Central memory CD8-positive, alpha-beta T cell (primary cell): ENCODE results near the gene ALDH1L1.

Source experiments
- ATAC-seq: fragments of 150-1000 bp; cut with Tn5 transposase; replicated peaks from 2 replicates; pipeline ENCODE4 v1.10.0; 2022; ENCODE audit warnings: mild to moderate bottlenecking, moderate FRiP score, moderate number of reproducible peaks; ENCODE audit not compliant: poor library complexity, severe bottlenecking; ENCODE audit errors: extremely low read depth
- DNase-seq, 2 donors: peaks; one replicate each; pipeline ENCODE4 v3.0.0; 2021; ENCODE audit warnings: low spot score in 2 of 2
- H3K27ac Mint-ChIP-seq: one replicate; pipeline ENCODE4 v1.8.0; 2022; ENCODE audit warnings: low read depth, mild to moderate bottlenecking, moderate library complexity, mixed read lengths
- H3K27me3 Mint-ChIP-seq: one replicate; pipeline ENCODE4 v1.8.0; 2022; ENCODE audit warnings: mixed read lengths
- H3K36me3 Mint-ChIP-seq: one replicate; pipeline ENCODE4 v1.8.0; 2022; ENCODE audit warnings: mild to moderate bottlenecking, moderate library complexity, mixed read lengths; ENCODE audit not compliant: insufficient read depth
- H3K4me1 Mint-ChIP-seq: one replicate; pipeline ENCODE4 v1.8.0; 2022; ENCODE audit warnings: mixed read lengths
- H3K4me3 Mint-ChIP-seq: one replicate; pipeline ENCODE4 v1.8.0; 2022; ENCODE audit warnings: mild to moderate bottlenecking, moderate library complexity, mixed read lengths
- H3K9me3 Mint-ChIP-seq: one replicate; pipeline ENCODE4 v1.8.0; 2022; ENCODE audit warnings: mixed read lengths

The ALDH1L1 gene

DNA sequence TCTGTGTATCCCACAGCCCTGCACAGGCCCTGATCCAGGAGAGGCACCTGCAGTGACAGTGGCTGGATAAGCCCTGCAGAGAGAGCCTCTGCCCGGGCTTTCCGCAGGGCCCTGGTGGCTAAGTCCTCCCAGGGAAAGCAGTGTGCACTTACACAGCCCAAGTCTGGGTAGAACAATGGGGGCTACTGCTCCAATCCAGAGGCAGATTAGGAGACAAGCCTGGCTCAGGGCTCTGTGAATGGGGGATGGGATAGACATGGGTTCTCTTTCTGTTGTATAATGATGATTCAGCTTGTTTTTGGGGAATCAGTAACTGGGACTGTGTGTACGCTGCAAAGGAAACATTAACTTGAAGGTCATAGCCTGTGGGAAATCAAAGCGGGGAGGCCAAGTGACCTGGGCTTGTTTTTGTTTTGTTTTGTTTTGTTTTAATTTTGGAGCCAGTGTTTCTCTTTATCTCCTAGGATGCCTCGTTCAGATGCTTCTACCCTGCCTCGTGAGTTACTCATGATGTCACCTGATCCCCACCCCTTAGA, 4.1 kb upstream of the ALDH1L1 start:
- Mint-ChIP-seq H3K27me3 (peaks cover 73% of the 10 kb centered on the region), H3K27ac (no peak overlapping the region), H3K9me3 (no peaks in the 10 kb centered on the region), H3K4me3 (no peak overlapping the region), H3K4me1 (no peaks in the 10 kb centered on the region), H3K36me3 (peaks cover 2% of the 10 kb centered on the region)
- ATAC-seq (no peak), DNase-seq (no peak)

DNA sequence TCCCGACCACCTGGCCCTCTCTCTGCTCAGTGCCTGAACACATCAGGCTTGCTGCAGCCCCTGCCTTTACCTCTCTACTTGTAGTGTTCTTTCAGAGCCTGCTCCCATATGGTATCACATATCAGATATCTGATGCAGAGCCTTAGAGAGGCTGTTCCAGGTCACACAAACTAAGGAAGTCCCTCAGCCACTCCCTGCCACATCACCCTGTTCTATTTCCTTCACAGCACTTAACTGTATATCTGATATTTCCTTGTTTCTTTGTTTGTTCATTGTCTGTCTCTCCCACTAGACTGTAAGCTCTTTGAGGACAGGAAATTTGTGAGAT, 976 bp upstream of the ALDH1L1 start:
- H3K27me3 Mint-ChIP-seq = peaks cover 76% of the 10 kb centered on the region

DNA sequence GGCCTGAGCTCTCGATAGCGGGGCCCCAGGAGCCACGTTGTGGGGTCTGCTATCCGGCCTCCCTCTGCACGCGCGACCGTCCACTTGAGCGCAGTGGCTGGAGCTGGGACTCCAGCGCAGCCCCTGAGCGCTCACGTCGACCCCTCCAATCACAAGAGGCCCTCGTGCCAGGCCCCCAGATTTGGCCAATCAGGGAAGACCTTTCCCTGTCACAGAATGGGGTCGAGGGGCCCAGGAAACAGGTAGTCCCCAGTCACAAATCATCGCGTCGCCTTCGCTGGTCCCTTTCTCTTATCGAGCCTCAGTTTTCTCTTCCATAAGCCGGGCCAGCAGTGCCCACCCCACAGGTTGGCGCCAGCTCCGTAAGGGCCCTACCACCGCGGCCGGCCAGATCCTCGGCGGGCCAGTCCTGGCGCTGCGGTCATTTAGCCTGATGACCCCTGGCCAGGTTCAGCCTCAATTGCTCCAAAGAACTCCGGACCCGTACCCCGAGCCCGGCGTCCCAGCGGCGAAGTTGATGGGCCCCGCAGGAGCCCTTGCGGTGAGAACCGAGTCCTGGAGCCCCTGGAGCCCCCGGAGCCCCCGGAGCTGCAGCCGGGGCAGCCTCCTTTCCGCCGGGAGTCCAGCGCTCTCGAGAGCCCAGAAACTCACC, 435 bp downstream of the ALDH1L1 start:
- ATAC-seq (no peak), DNase-seq (no peak)
- peaks cover 2% of the 10 kb centered on the region for H3K36me3 Mint-ChIP-seq
- peaks cover 66% of the 10 kb centered on the region for H3K27me3 Mint-ChIP-seq
- H3K27ac Mint-ChIP-seq = no peak overlapping the region
- H3K4me3 Mint-ChIP-seq = no peak overlapping the region
- no peaks in the 10 kb centered on the region for H3K4me1 Mint-ChIP-seq
- no peaks in the 10 kb centered on the region for H3K9me3 Mint-ChIP-seq

More for the DNA sequence above, 976 bp upstream of the ALDH1L1 start:
- peaks cover 2% of the 10 kb centered on the region for H3K36me3 Mint-ChIP-seq
- H3K4me3 Mint-ChIP-seq = no peak overlapping the region
- H3K27ac Mint-ChIP-seq = no peak overlapping the region
- no peaks in the 10 kb centered on the region for H3K9me3 Mint-ChIP-seq
- DNase-seq = no peak
- H3K4me1 Mint-ChIP-seq = no peaks in the 10 kb centered on the region
- ATAC-seq = no peak

DNA sequence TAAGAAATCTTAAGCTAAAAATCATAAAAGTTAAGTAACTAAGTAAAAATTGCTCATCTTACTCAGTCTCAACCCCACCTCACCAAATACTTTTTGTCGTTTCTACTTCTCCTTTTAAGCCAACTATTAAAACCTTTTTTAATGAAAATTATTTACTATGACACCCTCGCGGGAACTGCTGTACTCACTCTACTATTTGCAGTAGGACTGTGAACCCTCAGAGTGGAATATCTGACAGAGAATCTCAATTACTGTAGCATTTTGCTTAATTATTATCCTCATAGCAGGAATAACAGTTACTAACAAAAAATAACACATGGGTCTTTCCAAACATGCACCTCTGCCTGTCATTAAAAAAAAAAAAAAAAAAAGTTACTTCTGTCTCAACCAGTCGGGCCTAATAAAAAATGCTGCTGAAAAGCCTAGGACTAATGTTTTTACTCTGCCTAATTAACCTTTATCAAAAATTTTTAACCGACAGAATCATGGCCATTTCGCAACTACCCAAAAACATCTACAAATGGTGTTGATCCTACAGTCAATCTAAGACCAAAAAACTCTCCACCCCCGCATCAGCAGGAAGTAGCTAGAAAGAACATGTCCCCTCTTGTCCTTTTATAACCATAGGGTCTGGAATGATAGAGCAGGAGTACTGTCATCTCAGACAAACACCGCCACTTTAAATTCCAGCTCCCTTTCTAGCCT, 10.2 kb downstream of the ALDH1L1 start:
- ATAC-seq = no peak
- no peak for DNase-seq
- Mint-ChIP-seq H3K36me3 (no peaks in the 10 kb centered on the region), H3K27me3 (peaks cover 46% of the 10 kb centered on the region), H3K4me3 (no peak overlapping the region), H3K9me3 (no peaks in the 10 kb centered on the region), H3K27ac (no peak overlapping the region), H3K4me1 (no peaks in the 10 kb centered on the region)

DNA sequence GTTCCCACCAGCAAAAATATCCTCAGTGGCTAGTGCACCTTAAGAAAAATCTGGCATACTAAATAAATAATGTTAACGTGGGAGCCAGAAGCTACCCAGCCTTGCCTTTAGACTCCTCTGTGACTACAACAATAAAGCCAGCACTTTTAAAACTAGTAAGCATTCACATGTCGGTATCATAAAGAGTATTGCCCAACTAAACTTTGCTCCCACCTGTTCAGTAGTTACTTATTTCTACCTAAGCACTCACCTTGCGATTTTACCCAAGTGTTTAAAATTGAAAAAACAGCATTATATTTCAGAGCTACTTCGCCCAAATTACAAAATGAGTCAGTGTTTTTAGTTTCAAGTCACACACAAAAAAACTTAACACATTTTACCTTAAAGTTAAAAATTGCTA, 12.8 kb downstream of the ALDH1L1 start:
- ATAC-seq (no peak), DNase-seq (no peak)
- H3K27ac Mint-ChIP-seq = no peak overlapping the region

DNA sequence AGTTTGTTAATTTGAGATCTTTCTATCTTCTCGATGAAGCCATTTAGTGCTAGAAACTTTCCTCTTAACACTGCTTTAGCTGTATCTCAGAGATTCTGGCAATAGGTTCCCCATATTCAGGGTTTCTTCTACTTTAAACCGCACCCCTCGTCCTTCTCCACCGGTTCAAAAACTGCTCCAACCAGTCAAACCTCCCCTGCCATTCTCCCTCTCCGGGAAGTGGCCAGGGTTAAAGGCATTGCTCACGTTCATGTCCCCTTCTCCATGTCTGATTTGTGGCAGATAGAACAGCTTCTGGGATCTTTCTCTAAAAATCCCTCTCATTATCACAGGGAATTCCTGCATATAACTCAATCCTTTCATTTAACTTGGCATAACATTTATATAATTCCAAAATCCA, 14.4 kb downstream of the ALDH1L1 start:
- no peak for DNase-seq
- ATAC-seq = no peak
- H3K4me1 Mint-ChIP-seq = no peaks in the 10 kb centered on the region
- H3K9me3 Mint-ChIP-seq = no peaks in the 10 kb centered on the region
- H3K27ac Mint-ChIP-seq = no peak overlapping the region
- H3K4me3 Mint-ChIP-seq = no peak overlapping the region
- no peaks in the 10 kb centered on the region for H3K36me3 Mint-ChIP-seq
- peaks cover 59% of the 10 kb centered on the region for H3K27me3 Mint-ChIP-seq

More for the DNA sequence above, 12.8 kb downstream of the ALDH1L1 start:
- Mint-ChIP-seq H3K27me3 (peaks cover 64% of the 10 kb centered on the region), H3K36me3 (no peaks in the 10 kb centered on the region), H3K4me1 (no peaks in the 10 kb centered on the region), H3K4me3 (no peak overlapping the region), H3K9me3 (no peaks in the 10 kb centered on the region)

DNA sequence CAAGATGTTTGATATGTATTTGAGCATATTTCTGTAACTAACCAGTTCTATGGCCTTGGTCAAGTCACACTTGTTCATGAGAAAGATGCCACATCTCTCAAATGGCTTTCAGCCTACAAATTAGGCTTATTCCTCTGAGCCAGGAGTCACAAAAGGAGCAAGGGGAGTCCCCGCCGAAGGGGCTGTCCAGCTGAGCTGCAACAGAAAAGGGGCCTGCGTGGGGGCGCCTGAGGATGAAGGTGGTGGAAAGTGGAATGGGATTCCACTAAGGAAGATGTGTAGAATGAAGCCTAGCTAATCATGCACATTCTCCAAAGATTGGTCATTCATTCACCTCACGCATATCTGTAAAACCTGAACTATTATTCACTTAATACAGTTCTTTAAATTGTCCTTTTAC, 19.1 kb downstream of the ALDH1L1 start:
- Mint-ChIP-seq H3K36me3 (peaks cover 1% of the 10 kb centered on the region), H3K27me3 (peaks cover 63% of the 10 kb centered on the region), H3K4me1 (no peaks in the 10 kb centered on the region), H3K9me3 (no peaks in the 10 kb centered on the region), H3K27ac (no peak overlapping the region), H3K4me3 (no peak overlapping the region)
- ATAC-seq (no peak), DNase-seq (no peak)

DNA sequence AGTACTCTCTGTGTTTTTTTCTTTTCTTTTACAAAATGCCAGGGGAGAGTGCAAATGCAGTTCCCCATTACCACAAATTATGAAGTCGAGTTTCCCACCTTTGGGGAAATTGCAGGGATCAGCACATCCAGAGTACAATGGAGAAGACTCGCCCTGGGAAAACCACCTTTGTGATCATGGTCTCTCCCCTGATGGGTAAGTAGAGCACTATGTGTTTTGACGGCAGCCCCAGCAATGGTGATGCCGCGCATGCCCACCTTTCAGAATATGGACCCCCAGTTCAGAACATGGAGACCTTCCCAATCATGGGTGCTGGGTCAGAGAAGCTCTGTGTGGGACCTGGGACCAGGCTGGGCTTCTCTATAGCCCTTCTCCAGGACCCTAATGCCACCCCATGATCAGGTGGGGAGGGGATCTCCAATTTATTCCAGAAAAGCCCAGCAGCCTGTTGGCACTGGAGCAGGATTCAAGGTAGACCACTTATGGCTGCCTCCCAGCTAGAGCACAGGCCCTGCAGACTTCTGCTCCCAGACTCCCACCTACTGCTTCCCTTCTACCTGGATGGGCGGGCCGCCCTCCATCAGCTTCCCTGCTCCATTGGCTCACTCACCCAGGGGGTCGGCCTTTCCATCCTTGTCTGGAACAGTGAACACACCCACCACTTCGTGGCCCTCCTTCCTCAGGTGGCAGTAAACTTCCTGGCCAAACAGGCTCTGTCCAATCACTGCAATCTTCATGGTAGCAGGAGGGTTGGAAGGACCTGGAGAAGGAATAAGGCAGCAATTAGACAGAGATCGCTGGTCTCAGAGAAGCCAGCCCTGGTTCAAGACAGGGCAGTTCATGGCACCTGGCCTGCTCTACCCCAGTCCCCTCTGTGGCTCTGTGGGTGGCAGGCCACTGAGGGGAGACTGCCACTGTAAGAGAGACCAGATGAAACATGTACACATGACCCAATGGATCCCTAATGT, 19.9 kb downstream of the ALDH1L1 start:
- DNase-seq (no peak), ATAC-seq (no peak)
- Mint-ChIP-seq H3K27ac (no peak overlapping the region), H3K27me3 (peaks cover 55% of the 10 kb centered on the region), H3K4me1 (no peaks in the 10 kb centered on the region), H3K36me3 (peaks cover 1% of the 10 kb centered on the region), H3K4me3 (no peak overlapping the region), H3K9me3 (no peaks in the 10 kb centered on the region)

DNA sequence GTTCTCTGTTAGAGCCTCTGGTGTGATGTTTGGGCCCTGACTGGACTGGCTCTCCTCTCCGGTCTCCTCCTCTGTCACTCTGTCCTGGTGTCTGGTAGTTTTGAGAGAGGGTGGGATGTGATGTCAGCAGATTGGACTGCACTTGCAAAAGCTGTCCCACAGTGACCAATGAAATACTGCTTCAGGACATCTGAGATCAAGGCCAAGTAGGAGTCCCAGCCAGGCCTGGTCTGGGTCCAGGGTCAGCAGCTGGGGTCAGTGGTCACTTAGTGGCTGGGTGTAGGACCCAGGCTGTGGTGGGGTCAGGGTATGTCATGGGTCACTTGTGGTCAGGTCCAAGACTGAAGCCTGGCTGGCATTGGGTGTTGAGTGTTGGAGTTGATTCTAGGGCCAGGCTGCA, 20.9 kb downstream of the ALDH1L1 start:
- peaks cover 44% of the 10 kb centered on the region for H3K27me3 Mint-ChIP-seq
- H3K9me3 Mint-ChIP-seq = no peaks in the 10 kb centered on the region
- H3K4me1 Mint-ChIP-seq = no peaks in the 10 kb centered on the region
- H3K36me3 Mint-ChIP-seq = peaks cover 1% of the 10 kb centered on the region
- no peak for DNase-seq
- no peak overlapping the region for H3K4me3 Mint-ChIP-seq
- no peak for ATAC-seq
- no peak overlapping the region for H3K27ac Mint-ChIP-seq

DNA sequence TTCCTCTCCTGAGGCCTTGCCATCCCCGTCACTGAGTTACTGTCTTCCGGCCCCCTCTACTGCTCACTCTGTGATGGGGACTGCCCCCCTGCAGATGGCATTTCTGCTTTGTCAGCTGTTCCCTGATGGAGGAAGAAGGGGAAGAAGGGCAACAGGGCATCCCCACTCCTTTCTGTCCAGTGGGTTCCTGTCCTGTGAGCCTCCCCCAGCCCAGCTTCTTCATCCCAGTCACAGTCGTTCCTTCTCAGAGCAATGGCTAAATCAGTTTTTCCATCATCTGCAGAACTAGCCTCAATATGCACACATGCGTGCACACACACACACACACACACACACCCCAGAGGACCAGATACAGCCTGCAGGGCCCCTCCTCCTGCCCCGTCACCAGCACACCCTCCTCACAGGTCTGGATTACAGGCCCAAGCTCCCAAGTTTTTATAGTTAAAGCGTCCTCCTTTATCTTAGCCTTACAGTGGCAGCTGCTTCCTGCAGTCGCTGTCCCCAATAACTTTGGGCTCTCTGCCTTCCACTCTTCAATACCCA, 21.4 kb downstream of the ALDH1L1 start:
- DNase-seq (no peak), ATAC-seq (no peak)
- no peaks in the 10 kb centered on the region for H3K9me3 Mint-ChIP-seq
- H3K4me3 Mint-ChIP-seq = no peak overlapping the region
- no peaks in the 10 kb centered on the region for H3K4me1 Mint-ChIP-seq
- H3K27me3 Mint-ChIP-seq = peaks cover 39% of the 10 kb centered on the region
- no peak overlapping the region for H3K27ac Mint-ChIP-seq
- H3K36me3 Mint-ChIP-seq = peaks cover 1% of the 10 kb centered on the region

DNA sequence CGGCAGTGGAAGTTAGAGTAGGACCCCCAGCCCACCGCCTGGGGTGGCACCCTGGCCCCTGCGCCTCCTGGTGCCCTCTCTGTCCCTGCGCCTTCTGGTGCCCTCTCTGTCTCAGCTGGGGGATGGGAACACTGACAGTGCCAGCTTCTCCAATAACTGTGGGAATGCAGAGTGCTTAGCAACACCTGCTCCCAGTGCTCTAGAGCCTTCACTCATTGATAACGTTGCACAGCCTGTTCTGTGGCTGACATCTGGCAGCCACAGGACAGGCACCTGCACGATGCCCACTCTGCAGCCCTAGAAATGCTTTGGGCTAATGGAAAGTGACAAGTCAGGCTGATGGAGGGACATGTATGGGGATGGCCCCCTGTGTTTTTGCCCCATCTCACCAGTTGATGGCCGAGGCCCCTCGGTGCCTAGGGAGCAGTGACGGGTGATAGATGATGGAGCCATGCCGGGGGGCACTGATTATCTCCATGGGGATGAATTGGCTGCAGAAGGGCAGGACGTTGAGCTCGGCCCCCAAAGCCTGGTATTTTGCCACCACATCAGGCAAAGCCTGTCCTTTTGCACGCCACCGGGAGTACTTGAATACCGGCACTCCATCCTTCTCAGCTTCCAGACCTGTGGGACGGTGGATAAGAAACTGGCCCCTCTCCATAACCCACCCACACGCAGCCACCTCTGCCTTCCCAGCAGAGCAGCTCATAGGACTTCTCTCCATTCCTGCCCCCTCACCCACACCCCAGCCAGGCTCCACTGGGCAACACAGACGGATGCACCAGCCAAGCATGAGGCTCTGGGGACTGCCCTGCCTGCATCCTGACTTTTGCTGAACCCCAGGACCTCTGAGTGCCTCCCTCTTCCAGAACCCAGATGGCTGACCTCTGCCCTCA, 22.1 kb downstream of the ALDH1L1 start:
- H3K27me3 Mint-ChIP-seq = peaks cover 32% of the 10 kb centered on the region
- peaks cover 1% of the 10 kb centered on the region for H3K36me3 Mint-ChIP-seq
- DNase-seq = no peak
- no peak overlapping the region for H3K27ac Mint-ChIP-seq
- no peak for ATAC-seq
- H3K9me3 Mint-ChIP-seq = no peaks in the 10 kb centered on the region
- no peaks in the 10 kb centered on the region for H3K4me1 Mint-ChIP-seq
- no peak overlapping the region for H3K4me3 Mint-ChIP-seq
